ENCODE measurements around the gene SGCE. TPM values are rescaled to one million over a fixed set of nuclear protein-coding genes. Genes with fewer than 3 reads are reported as not detected.

The SGCE gene
- total and polyA plus RNA-seq, 4 donors = 42.2 to 105 (median 78.4) TPM

GRCh38 chr7:94687076-94687475 is 31.1 kb upstream of the SGCE start:
- intact Hi-C loops (cut with DNase I) = no loop called here
- Histone ChIP-seq H3K27ac (ENCODE audit: low read depth in 1 of 2, low read length in 2 of 2) (no peak overlapping the region), H3K9me3 (ENCODE audit: control insufficient read depth, low read length) (no peaks in the 10 kb centered on the region), H3K36me3 (ENCODE audit: control insufficient read depth in 1 of 2, insufficient read depth in 2 of 2, low read length in 1 of 2) (no peaks in the 10 kb centered on the region), H3K27me3 (ENCODE audit: control insufficient read depth in 1 of 2, insufficient read depth in 2 of 2, low read length in 1 of 2) (no peaks in the 10 kb centered on the region), H3K4me1 (ENCODE audit: control insufficient read depth in 1 of 2, insufficient read depth in 2 of 2, low read length in 2 of 2) (no peaks in the 10 kb centered on the region), H3K4me3 (ENCODE audit: low read length in 2 of 2) (no peak overlapping the region)
- no peak for DNase-seq
- ATAC-seq (ENCODE audit: low FRiP score) = no peak
- 61 to 64% methylated on average over 2 of the region's 2 CpGs for WGBS, 2 donors

GRCh38 chr7:94683066-94683465 is 27.1 kb upstream of the SGCE start:
- H3K4me1 ChIP-seq (ENCODE audit: control insufficient read depth in 1 of 2, insufficient read depth in 2 of 2, low read length in 2 of 2) = no peaks in the 10 kb centered on the region
- H3K9me3 ChIP-seq (ENCODE audit: control insufficient read depth, low read length) = no peaks in the 10 kb centered on the region
- no peak overlapping the region for H3K27ac ChIP-seq (ENCODE audit: low read depth in 1 of 2, low read length in 2 of 2)
- no peaks in the 10 kb centered on the region for H3K36me3 ChIP-seq (ENCODE audit: control insufficient read depth in 1 of 2, insufficient read depth in 2 of 2, low read length in 1 of 2)
- no peaks in the 10 kb centered on the region for H3K27me3 ChIP-seq (ENCODE audit: control insufficient read depth in 1 of 2, insufficient read depth in 2 of 2, low read length in 1 of 2)
- intact Hi-C loops (cut with DNase I) = no loop called here
- no peak for ATAC-seq (ENCODE audit: low FRiP score)
- no peak overlapping the region for H3K4me3 ChIP-seq (ENCODE audit: low read length in 2 of 2)
- DNase-seq = no peak
- 95 to 100% methylated on average over 1 of the region's 1 CpG for WGBS, 2 donors

- H3K27ac ChIP-seq (ENCODE audit: low read depth in 1 of 2, low read length in 2 of 2) = no peak overlapping the region
- intact Hi-C loops (cut with DNase I) = no loop called here
- no peaks in the 10 kb centered on the region for H3K9me3 ChIP-seq (ENCODE audit: control insufficient read depth, low read length)
- H3K4me1 ChIP-seq (ENCODE audit: control insufficient read depth in 1 of 2, insufficient read depth in 2 of 2, low read length in 2 of 2) = no peaks in the 10 kb centered on the region
- no peak for ATAC-seq (ENCODE audit: low FRiP score)
- H3K36me3 ChIP-seq (ENCODE audit: control insufficient read depth in 1 of 2, insufficient read depth in 2 of 2, low read length in 1 of 2) = no peaks in the 10 kb centered on the region
- WGBS, 2 donors = 93 to 95% methylated on average over 1 of the region's 1 CpG
- H3K27me3 ChIP-seq (ENCODE audit: control insufficient read depth in 1 of 2, insufficient read depth in 2 of 2, low read length in 1 of 2) = no peaks in the 10 kb centered on the region
- DNase-seq = no peak
- no peak overlapping the region for H3K4me3 ChIP-seq (ENCODE audit: low read length in 2 of 2)
Observed at GRCh38 chr7:94679358-94679757, 23.4 kb upstream of the SGCE start.

- intact Hi-C loops (cut with DNase I) = no loop called here
- no peak overlapping the region for H3K4me3 ChIP-seq (ENCODE audit: low read length in 2 of 2)
- no peaks in the 10 kb centered on the region for H3K27me3 ChIP-seq (ENCODE audit: control insufficient read depth in 1 of 2, insufficient read depth in 2 of 2, low read length in 1 of 2)
- ATAC-seq (ENCODE audit: low FRiP score) (no peak), DNase-seq (no peak)
- no peaks in the 10 kb centered on the region for H3K36me3 ChIP-seq (ENCODE audit: control insufficient read depth in 1 of 2, insufficient read depth in 2 of 2, low read length in 1 of 2)
- 77 to 80% methylated on average over 3 of the region's 3 CpGs for WGBS, 2 donors
- H3K4me1 ChIP-seq (ENCODE audit: control insufficient read depth in 1 of 2, insufficient read depth in 2 of 2, low read length in 2 of 2) = no peaks in the 10 kb centered on the region
- H3K9me3 ChIP-seq (ENCODE audit: control insufficient read depth, low read length) = no peaks in the 10 kb centered on the region
- H3K27ac ChIP-seq (ENCODE audit: low read depth in 1 of 2, low read length in 2 of 2) = no peak overlapping the region
Observed at GRCh38 chr7:94676431-94676830, 20.5 kb upstream of the SGCE start.

GRCh38 chr7:94675356-94675755 is 19.4 kb upstream of the SGCE start:
- no peaks in the 10 kb centered on the region for H3K36me3 ChIP-seq (ENCODE audit: control insufficient read depth in 1 of 2, insufficient read depth in 2 of 2, low read length in 1 of 2)
- ATAC-seq (ENCODE audit: low FRiP score) = no peak
- no peak overlapping the region for H3K27ac ChIP-seq (ENCODE audit: low read depth in 1 of 2, low read length in 2 of 2)
- DNase-seq = no peak
- H3K4me3 ChIP-seq (ENCODE audit: low read length in 2 of 2) = no peak overlapping the region
- no peaks in the 10 kb centered on the region for H3K27me3 ChIP-seq (ENCODE audit: control insufficient read depth in 1 of 2, insufficient read depth in 2 of 2, low read length in 1 of 2)
- no peaks in the 10 kb centered on the region for H3K4me1 ChIP-seq (ENCODE audit: control insufficient read depth in 1 of 2, insufficient read depth in 2 of 2, low read length in 2 of 2)
- intact Hi-C loops (cut with DNase I) = no loop called here
- no peaks in the 10 kb centered on the region for H3K9me3 ChIP-seq (ENCODE audit: control insufficient read depth, low read length)
- 96 to 98% methylated on average over 8 of the region's 8 CpGs for WGBS, 2 donors

- intact Hi-C loops (cut with DNase I) = no loop called here
- Histone ChIP-seq H3K4me3 (ENCODE audit: low read length in 2 of 2) (no peak overlapping the region), H3K9me3 (ENCODE audit: control insufficient read depth, low read length) (no peaks in the 10 kb centered on the region), H3K36me3 (ENCODE audit: control insufficient read depth in 1 of 2, insufficient read depth in 2 of 2, low read length in 1 of 2) (no peaks in the 10 kb centered on the region), H3K4me1 (ENCODE audit: control insufficient read depth in 1 of 2, insufficient read depth in 2 of 2, low read length in 2 of 2) (no peaks in the 10 kb centered on the region), H3K27ac (ENCODE audit: low read depth in 1 of 2, low read length in 2 of 2) (no peak overlapping the region), H3K27me3 (ENCODE audit: control insufficient read depth in 1 of 2, insufficient read depth in 2 of 2, low read length in 1 of 2) (no peaks in the 10 kb centered on the region)
- DNase-seq = no peak
- ATAC-seq (ENCODE audit: low FRiP score) = no peak
- WGBS, 2 donors = 92 to 94% methylated on average over 4 of the region's 4 CpGs
Observed at GRCh38 chr7:94671444-94672235, 15.7 kb upstream of the SGCE start.

- Histone ChIP-seq H3K9me3 (ENCODE audit: control insufficient read depth, low read length) (no peaks in the 10 kb centered on the region), H3K4me3 (ENCODE audit: low read length in 2 of 2) (no peak overlapping the region), H3K27ac (ENCODE audit: low read depth in 1 of 2, low read length in 2 of 2) (no peak overlapping the region), H3K27me3 (ENCODE audit: control insufficient read depth in 1 of 2, insufficient read depth in 2 of 2, low read length in 1 of 2) (no peaks in the 10 kb centered on the region), H3K36me3 (ENCODE audit: control insufficient read depth in 1 of 2, insufficient read depth in 2 of 2, low read length in 1 of 2) (no peaks in the 10 kb centered on the region), H3K4me1 (ENCODE audit: control insufficient read depth in 1 of 2, insufficient read depth in 2 of 2, low read length in 2 of 2) (no peaks in the 10 kb centered on the region)
- ATAC-seq (ENCODE audit: low FRiP score) (no peak), DNase-seq (no peak)
- intact Hi-C loops (cut with DNase I) = no loop called here
- 81 to 90% methylated on average over 1 of the region's 1 CpG for WGBS, 2 donors
Observed at GRCh38 chr7:94669773-94670495, 14.0 kb upstream of the SGCE start.

- no peak for ATAC-seq (ENCODE audit: low FRiP score)
- no peaks in the 10 kb centered on the region for H3K9me3 ChIP-seq (ENCODE audit: control insufficient read depth, low read length)
- WGBS, 2 donors = 88 to 93% methylated on average over 3 of the region's 3 CpGs
- no peak overlapping the region for H3K4me3 ChIP-seq (ENCODE audit: low read length in 2 of 2)
- no peak overlapping the region for H3K27ac ChIP-seq (ENCODE audit: low read depth in 1 of 2, low read length in 2 of 2)
- intact Hi-C loops (cut with DNase I) = no loop called here
- no peaks in the 10 kb centered on the region for H3K4me1 ChIP-seq (ENCODE audit: control insufficient read depth in 1 of 2, insufficient read depth in 2 of 2, low read length in 2 of 2)
- H3K36me3 ChIP-seq (ENCODE audit: control insufficient read depth in 1 of 2, insufficient read depth in 2 of 2, low read length in 1 of 2) = no peaks in the 10 kb centered on the region
- H3K27me3 ChIP-seq (ENCODE audit: control insufficient read depth in 1 of 2, insufficient read depth in 2 of 2, low read length in 1 of 2) = no peaks in the 10 kb centered on the region
- DNase-seq = no peak
Observed at GRCh38 chr7:94666879-94667587, 11.1 kb upstream of the SGCE start.
